GM12875 (cell line): ENCODE data around the gene C12orf43.

Experiments used
- H3K4me3 ChIP-seq: one replicate; pipeline ENCODE4 v1.5.1; 2011; ENCODE audit warnings: low read depth, low read length, control low read depth
- CTCF ChIP-seq: IDR thresholded peaks from 2 replicates; pipeline ENCODE4 v1.5.1; 2011; ENCODE audit warnings: low read depth, mild to moderate bottlenecking, control low read depth, inconsistent platforms, low read length, moderate library complexity, borderline replicate concordance; ENCODE audit not compliant: insufficient read depth

C12orf43 gene

GRCh38 chr12:121004253-121004815, 12.0 kb downstream of the C12orf43 start:
- no peak for TF ChIP-seq CTCF
- no peak overlapping the region for H3K4me3 ChIP-seq

GRCh38 chr12:121003650-121004049, 12.6 kb downstream of the C12orf43 start:
- no peak for TF ChIP-seq CTCF

DNA sequence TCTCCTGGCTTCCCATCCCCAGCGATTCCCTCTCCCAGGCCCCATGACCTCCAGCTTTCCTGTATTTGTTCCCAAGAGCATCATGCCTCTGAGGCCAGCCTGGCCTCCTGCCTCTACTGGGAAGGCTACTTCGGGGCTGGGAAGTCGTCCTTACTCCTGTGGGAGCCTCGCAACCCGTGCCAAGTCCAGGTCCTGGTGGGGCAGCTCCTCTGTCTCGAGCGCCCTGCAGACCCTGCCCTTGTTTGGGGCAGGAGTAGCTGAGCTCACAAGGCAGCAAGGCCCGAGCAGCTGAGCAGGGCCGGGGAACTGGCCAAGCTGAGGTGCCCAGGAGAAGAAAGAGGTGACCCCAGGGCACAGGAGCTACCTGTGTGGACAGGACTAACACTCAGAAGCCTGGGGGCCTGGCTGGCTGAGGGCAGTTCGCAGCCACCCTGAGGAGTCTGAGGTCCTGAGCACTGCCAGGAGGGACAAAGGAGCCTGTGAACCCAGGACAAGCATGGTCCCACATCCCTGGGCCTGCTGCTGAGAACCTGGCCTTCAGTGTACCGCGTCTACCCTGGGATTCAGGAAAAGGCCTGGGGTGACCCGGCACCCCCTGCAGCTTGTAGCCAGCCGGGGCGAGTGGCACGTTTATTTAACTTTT, 14.3 kb downstream of the C12orf43 start:
- H3K4me3 ChIP-seq, result no peak overlapping the region
- TF ChIP-seq CTCF, result no peak

More at GRCh38 chr12:121003650-121004049, 12.6 kb downstream of the C12orf43 start:
- no peak overlapping the region for H3K4me3 ChIP-seq

- TF ChIP-seq CTCF, result no peak
- no peak overlapping the region for H3K4me3 ChIP-seq
These were observed 15.2 kb downstream of the C12orf43 start for GRCh38 chr12:121001060-121001459.

GRCh38 chr12:121000530-121000929, 15.8 kb downstream of the C12orf43 start:
- H3K4me3 ChIP-seq, result no peak overlapping the region
- no peak for TF ChIP-seq CTCF

GRCh38 chr12:120999191-121000120, 16.8 kb downstream of the C12orf43 start:
- TF ChIP-seq CTCF, result no peak
- H3K4me3 ChIP-seq, result no peak overlapping the region
